GM21529 (cell line): ENCODE measurements around the gene CLHC1.
"Not testable (repeated sequence)": the region's sequence is repeated elsewhere in the genome, so short reads cannot be mapped to it uniquely, and the experiment has no call there.

ENCODE experiments used
- ATAC-seq: cut with Tn5 transposase; IDR thresholded peaks from one replicate; pipeline ENCODE4 v1.9.1; 2021; ENCODE audit not compliant: unreplicated experiment

The CLHC1 gene

GRCh38 chr2:55136138-55136541 is 96.0 kb downstream of the CLHC1 start:
- no peak for ATAC-seq

- no peak for ATAC-seq
Measured at GRCh38 chr2:55135491-55135890, 96.6 kb downstream of the CLHC1 start.

GRCh38 chr2:55134316-55134706 is 97.8 kb downstream of the CLHC1 start:
- ATAC-seq: peak; percentile 19

- peak; percentile 84 for ATAC-seq
Measured at GRCh38 chr2:55133467-55134315, 98.4 kb downstream of the CLHC1 start.

GRCh38 chr2:55130849-55131248 is 101.2 kb downstream of the CLHC1 start:
- no peak for ATAC-seq

GRCh38 chr2:55126643-55127042 is 105.5 kb downstream of the CLHC1 start:
- ATAC-seq: not testable (repeated sequence)
